Mesothelial cell of epicardium (in vitro differentiated cells): ENCODE data around the gene POLR2C. TPM values are rescaled to one million over a fixed set of nuclear protein-coding genes. Genes with fewer than 3 reads are reported as not detected.

ENCODE experiments used
- DNase-seq, 2 experiments: peaks; one replicate each; pipeline ENCODE4 v3.0.0; 2021; ENCODE audit warnings: low spot score in 2 of 2; ENCODE audit not compliant: unreplicated experiment in 2 of 2
- H3K27ac Mint-ChIP-seq: 2 replicates; pipeline ENCODE4 v1.8.0; 2021; ENCODE audit warnings: mixed read lengths
- H3K27me3 Mint-ChIP-seq: 2 replicates; pipeline ENCODE4 v1.8.0; 2021; ENCODE audit warnings: low read depth, mixed read lengths
- H3K36me3 Mint-ChIP-seq: 2 replicates; pipeline ENCODE4 v1.8.0; 2021; ENCODE audit warnings: mixed read lengths
- H3K4me1 Mint-ChIP-seq: 2 replicates; pipeline ENCODE4 v1.8.0; 2021; ENCODE audit warnings: mixed read lengths
- H3K4me3 Mint-ChIP-seq: 2 replicates; pipeline ENCODE4 v1.8.0; 2021; ENCODE audit warnings: mild to moderate bottlenecking, moderate library complexity, mixed read lengths
- H3K9me3 Mint-ChIP-seq: 2 replicates; pipeline ENCODE4 v1.8.0; 2021; ENCODE audit warnings: mixed read lengths
- CTCF ChIP-seq: fragments of 200-600 bp; sonication (generic); IDR thresholded peaks from one replicate; pipeline ENCODE4 v1.5.0; 2021; ENCODE audit warnings: antibody characterized with exemption; ENCODE audit not compliant: unreplicated experiment
- total RNA-seq: library from RNA; stranded (reverse); gene quantifications from 3 replicates; pipeline ENCODE4 v1.2.1, GENCODE V29; 2021

The POLR2C gene
- total RNA-seq, 1 donor from 2014 or later = 65.0 TPM

GRCh38 chr16:57474671-57475661, 12.5 kb downstream of the POLR2C start:
- Mint-ChIP-seq H3K4me3 (no peak overlapping the region), H3K4me1 (peaks cover 18% of the 10 kb centered on the region), H3K27ac (no peak overlapping the region), H3K9me3 (no peaks in the 10 kb centered on the region), H3K27me3 (no peaks in the 10 kb centered on the region), H3K36me3 (peaks cover 12% of the 10 kb centered on the region)
- no peak for TF ChIP-seq CTCF
- DNase-seq = no peak

GRCh38 chr16:57475711-57476339, 13.3 kb downstream of the POLR2C start:
- H3K27me3 Mint-ChIP-seq = no peaks in the 10 kb centered on the region
- peak in 1 of 2 experiments; percentile 72 for DNase-seq
- peaks cover 9% of the 10 kb centered on the region for H3K36me3 Mint-ChIP-seq
- peaks cover 27% of the 10 kb centered on the region for H3K4me1 Mint-ChIP-seq
- H3K4me3 Mint-ChIP-seq = no peak overlapping the region
- H3K9me3 Mint-ChIP-seq = no peaks in the 10 kb centered on the region
- peak; percentile 48 for TF ChIP-seq CTCF
- peak overlapping the region; percentile 33 for H3K27ac Mint-ChIP-seq

GRCh38 chr16:57476546-57477410, 14.3 kb downstream of the POLR2C start:
- Mint-ChIP-seq H3K27ac (peak overlapping the region; percentile 78), H3K4me1 (peaks cover 33% of the 10 kb centered on the region), H3K36me3 (peaks cover 9% of the 10 kb centered on the region), H3K4me3 (no peak overlapping the region), H3K9me3 (no peaks in the 10 kb centered on the region), H3K27me3 (no peaks in the 10 kb centered on the region)
- TF ChIP-seq CTCF = no peak
- no peak for DNase-seq

GRCh38 chr16:57477531-57478202, 15.2 kb downstream of the POLR2C start:
- no peak for DNase-seq
- no peak for TF ChIP-seq CTCF
- Mint-ChIP-seq H3K27me3 (no peaks in the 10 kb centered on the region), H3K9me3 (no peaks in the 10 kb centered on the region), H3K4me3 (no peak overlapping the region), H3K4me1 (peaks cover 33% of the 10 kb centered on the region), H3K27ac (no peak overlapping the region), H3K36me3 (peaks cover 6% of the 10 kb centered on the region)
